Neural progenitor cell (in vitro differentiated cells): ENCODE measurements around the gene UMOD. TPM values are rescaled to one million over a fixed set of nuclear protein-coding genes. Genes with fewer than 3 reads are reported as not detected.

Experiments
- DNase-seq: peaks from one replicate; pipeline ENCODE4 v3.0.0-alpha.2; 2016; ENCODE audit warnings: low spot score
- H2AFZ ChIP-seq: fragments of 200-600 bp; sonication (generic); replicated peaks from 2 replicates; pipeline ENCODE4 v1.6.1; 2016; ENCODE audit warnings: antibody characterized with exemption
- H3F3A ChIP-seq: fragments of 200-600 bp; sonication (generic); 2 replicates; pipeline ENCODE4 v1.6.1; 2016; ENCODE audit warnings: antibody characterized with exemption, low read depth
- H3K27ac ChIP-seq: fragments of 200-600 bp; sonication (generic); 2 replicates; pipeline ENCODE4 v1.5.1; 2016; ENCODE audit warnings: mild to moderate bottlenecking
- H3K27me3 ChIP-seq: fragments of 200-600 bp; sonication (generic); 2 replicates; pipeline ENCODE4 v1.6.1; 2016; ENCODE audit warnings: mild to moderate bottlenecking, moderate library complexity
- H3K36me3 ChIP-seq: fragments of 200-600 bp; sonication (generic); 2 replicates; pipeline ENCODE4 v1.5.1; 2016
- H3K4me1 ChIP-seq: fragments of 200-600 bp; sonication (generic); 2 replicates; pipeline ENCODE4 v1.6.1; 2016; ENCODE audit warnings: mixed run types
- H3K4me2 ChIP-seq: fragments of 200-600 bp; sonication (generic); 2 replicates; pipeline ENCODE4 v1.6.1; 2016
- H3K4me3 ChIP-seq: fragments of 200-600 bp; sonication (generic); 2 replicates; pipeline ENCODE4 v1.5.1; 2016
- H3K79me2 ChIP-seq: fragments of 200-600 bp; sonication (generic); 2 replicates; pipeline ENCODE4 v1.6.1; 2016; ENCODE audit warnings: low read depth
- H3K9ac ChIP-seq: fragments of 200-600 bp; sonication (generic); 2 replicates; pipeline ENCODE4 v1.6.1; 2016
- H3K9me3 ChIP-seq: fragments of 200-600 bp; sonication (generic); 2 replicates; pipeline ENCODE4 v1.5.1; 2016; ENCODE audit warnings: low read depth
- H4K20me1 ChIP-seq: fragments of 200-600 bp; sonication (generic); 2 replicates; pipeline ENCODE4 v1.6.1; 2016; ENCODE audit warnings: low read depth
- H3K27ac Mint-ChIP-seq: 3 replicates; pipeline ENCODE4 v1.8.0; 2021; ENCODE audit warnings: mixed read lengths
- H3K27me3 Mint-ChIP-seq: 2 replicates; pipeline ENCODE4 v1.8.0; 2022; ENCODE audit warnings: low read depth, mild to moderate bottlenecking, inconsistent platforms, moderate library complexity, mixed read lengths; ENCODE audit not compliant: insufficient read depth
- H3K36me3 Mint-ChIP-seq: 3 replicates; pipeline ENCODE4 v1.8.0; 2021; ENCODE audit warnings: mixed read lengths
- H3K4me1 Mint-ChIP-seq: 3 replicates; pipeline ENCODE4 v1.8.0; 2021; ENCODE audit warnings: mixed read lengths
- H3K4me3 Mint-ChIP-seq: 3 replicates; pipeline ENCODE4 v1.8.0; 2021; ENCODE audit warnings: mild to moderate bottlenecking, moderate library complexity, mixed read lengths
- H3K9me3 Mint-ChIP-seq: 3 replicates; pipeline ENCODE4 v1.8.0; 2020; ENCODE audit warnings: mixed read lengths
- EZH2 ChIP-seq: fragments of 200-600 bp; sonication (generic); IDR thresholded peaks from 2 replicates; pipeline ENCODE4 v1.6.1; 2017; ENCODE audit warnings: antibody characterized with exemption, mild to moderate bottlenecking, moderate library complexity
- EZH2phosphoT487 ChIP-seq: fragments of 200-600 bp; sonication (generic); IDR thresholded peaks from 2 replicates; pipeline ENCODE4 v1.6.1; 2017; ENCODE audit warnings: antibody characterized with exemption
- total RNA-seq: library from RNA; depleted of rRNA; stranded (reverse); fragments of >200 nt; gene quantifications from 2 replicates; pipeline ENCODE4 v1.2.3, GENCODE V29; 2015; ENCODE audit warnings: low replicate concordance
- TF ChIP-seq, protein P1 (sequence below): fragments of 200-600 bp; sonication (generic); IDR thresholded peaks from 2 replicates; pipeline ENCODE4 v1.5.1; 2017; ENCODE audit warnings: antibody characterized with exemption, mild to moderate bottlenecking

The UMOD gene
- total RNA-seq, 1 donor from 2014 or later: not detected

- Histone ChIP-seq H3K36me3 (no peaks in the 10 kb centered on the region), H3K4me2 (no peak overlapping the region), H3F3A (no peaks in the 10 kb centered on the region), H3K4me1 (no peaks in the 10 kb centered on the region), H2AFZ (no peak overlapping the region), H4K20me1 (no peaks in the 10 kb centered on the region), H3K27me3 (no peaks in the 10 kb centered on the region), H3K9ac (no peak overlapping the region), H3K9me3 (no peaks in the 10 kb centered on the region), H3K79me2 (no peaks in the 10 kb centered on the region), H3K4me3 (no peak overlapping the region), H3K27ac (no peak overlapping the region)
- H3K36me3 Mint-ChIP-seq: no peaks in the 10 kb centered on the region
- no peak for DNase-seq
- H3K27ac Mint-ChIP-seq: no peak overlapping the region
- peaks cover 12% of the 10 kb centered on the region for H3K27me3 Mint-ChIP-seq
- H3K4me1 Mint-ChIP-seq: peaks cover 10% of the 10 kb centered on the region
- no peaks in the 10 kb centered on the region for H3K9me3 Mint-ChIP-seq
- no peak overlapping the region for H3K4me3 Mint-ChIP-seq
- TF ChIP-seq EZH2 (no peak), EZH2phosphoT487 (no peak)
- TF ChIP-seq, protein P1, sequence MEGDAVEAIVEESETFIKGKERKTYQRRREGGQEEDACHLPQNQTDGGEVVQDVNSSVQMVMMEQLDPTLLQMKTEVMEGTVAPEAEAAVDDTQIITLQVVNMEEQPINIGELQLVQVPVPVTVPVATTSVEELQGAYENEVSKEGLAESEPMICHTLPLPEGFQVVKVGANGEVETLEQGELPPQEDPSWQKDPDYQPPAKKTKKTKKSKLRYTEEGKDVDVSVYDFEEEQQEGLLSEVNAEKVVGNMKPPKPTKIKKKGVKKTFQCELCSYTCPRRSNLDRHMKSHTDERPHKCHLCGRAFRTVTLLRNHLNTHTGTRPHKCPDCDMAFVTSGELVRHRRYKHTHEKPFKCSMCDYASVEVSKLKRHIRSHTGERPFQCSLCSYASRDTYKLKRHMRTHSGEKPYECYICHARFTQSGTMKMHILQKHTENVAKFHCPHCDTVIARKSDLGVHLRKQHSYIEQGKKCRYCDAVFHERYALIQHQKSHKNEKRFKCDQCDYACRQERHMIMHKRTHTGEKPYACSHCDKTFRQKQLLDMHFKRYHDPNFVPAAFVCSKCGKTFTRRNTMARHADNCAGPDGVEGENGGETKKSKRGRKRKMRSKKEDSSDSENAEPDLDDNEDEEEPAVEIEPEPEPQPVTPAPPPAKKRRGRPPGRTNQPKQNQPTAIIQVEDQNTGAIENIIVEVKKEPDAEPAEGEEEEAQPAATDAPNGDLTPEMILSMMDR: no peak
Measured at GRCh38 chr16:20329392-20330138, 22.9 kb downstream of the UMOD start.

GRCh38 chr16:20327444-20328041, 25.0 kb downstream of the UMOD start, which contains the start of gene GP2:
Gene GP2, minus strand, starts transcription at chr16:20327513. Its CDS starts 1,082 bp downstream, at chr16:20326431.
- Histone ChIP-seq H3K9ac (no peak within 1 kb of the TSS), H3K4me1 (no peaks in the 10 kb centered on the region), H3K36me3 (no peaks in the 10 kb centered on the region), H3K4me3 (no peak within 1 kb of the TSS), H3K9me3 (no peaks in the 10 kb centered on the region), H3K4me2 (no peak within 1 kb of the TSS), H3K27ac (no peak within 1 kb of the TSS), H4K20me1 (no peaks in the 10 kb centered on the region), H3F3A (no peaks in the 10 kb centered on the region), H3K27me3 (no peaks in the 10 kb centered on the region), H3K79me2 (no peaks in the 10 kb centered on the region), H2AFZ (no peak within 1 kb of the TSS)
- TF ChIP-seq EZH2: no peak
- no peak for TF ChIP-seq EZH2phosphoT487
- TF ChIP-seq, protein P1: peak; percentile 14
- no peak within 1 kb of the TSS for H3K4me3 Mint-ChIP-seq
- H3K4me1 Mint-ChIP-seq: peaks cover under 1% of the 10 kb centered on the region
- DNase-seq: peak; percentile 36
- H3K27ac Mint-ChIP-seq: no peak within 1 kb of the TSS
- peaks cover 4% of the 10 kb centered on the region for H3K27me3 Mint-ChIP-seq
- no peaks in the 10 kb centered on the region for H3K9me3 Mint-ChIP-seq
- H3K36me3 Mint-ChIP-seq: no peaks in the 10 kb centered on the region

DNA sequence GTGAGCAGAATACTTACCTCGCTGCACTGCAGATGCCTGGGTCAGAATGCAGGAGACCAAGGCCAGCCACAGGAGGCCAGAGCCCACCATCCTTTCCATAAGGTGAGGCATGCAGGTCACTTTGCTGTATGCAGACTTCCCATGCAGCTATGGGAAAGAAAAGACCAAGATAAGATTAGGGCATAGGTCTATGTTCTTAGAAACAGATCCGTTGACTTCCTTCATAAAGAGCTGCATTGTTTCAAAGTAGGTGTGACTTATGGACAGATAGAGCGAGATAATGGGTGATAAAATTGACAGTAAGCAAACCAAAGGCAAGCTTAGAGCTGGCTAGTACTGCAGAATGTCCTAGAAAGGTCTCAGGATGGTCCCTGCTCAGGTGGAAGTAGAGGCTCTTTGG, 26.2 kb downstream of the UMOD start:
- H3K27ac ChIP-seq: no peak overlapping the region
- no peaks in the 10 kb centered on the region for H3K27me3 ChIP-seq
- TF ChIP-seq EZH2phosphoT487 (no peak), EZH2 (no peak)
- TF ChIP-seq, protein P1: no peak
- no peaks in the 10 kb centered on the region for H3F3A ChIP-seq
- no peaks in the 10 kb centered on the region for H3K4me1 ChIP-seq
- H4K20me1 ChIP-seq: no peaks in the 10 kb centered on the region
- no peak overlapping the region for H2AFZ ChIP-seq
- Mint-ChIP-seq H3K4me3 (no peak overlapping the region), H3K27me3 (peaks cover 5% of the 10 kb centered on the region), H3K36me3 (no peaks in the 10 kb centered on the region), H3K27ac (no peak overlapping the region), H3K4me1 (no peaks in the 10 kb centered on the region), H3K9me3 (no peaks in the 10 kb centered on the region)
- no peaks in the 10 kb centered on the region for H3K9me3 ChIP-seq
- no peaks in the 10 kb centered on the region for H3K36me3 ChIP-seq
- DNase-seq: no peak
- no peak overlapping the region for H3K4me3 ChIP-seq
- no peak overlapping the region for H3K9ac ChIP-seq
- no peak overlapping the region for H3K4me2 ChIP-seq
- H3K79me2 ChIP-seq: no peaks in the 10 kb centered on the region
